IPS-20b (cell line): ENCODE data around the gene LNPK.
"Not testable (repeated sequence)": the region's sequence is repeated elsewhere in the genome, so short reads cannot be mapped to it uniquely, and the experiment has no call there.

Source experiments
- H3K27ac ChIP-seq: one replicate; pipeline ENCODE4 v1.5.1; 2013; ENCODE audit warnings: low read length
- H3K27me3 ChIP-seq: 2 replicates; pipeline ENCODE4 v1.6.1; 2013; ENCODE audit warnings: mild to moderate bottlenecking, low read length, inconsistent platforms; ENCODE audit not compliant: insufficient read depth
- H3K36me3 ChIP-seq: 2 replicates; pipeline ENCODE4 v1.6.1; 2013; ENCODE audit warnings: low read depth, mild to moderate bottlenecking, inconsistent platforms, low read length, moderate library complexity; ENCODE audit not compliant: insufficient read depth
- H3K4me1 ChIP-seq: 2 replicates; pipeline ENCODE4 v1.6.1; 2013; ENCODE audit warnings: mild to moderate bottlenecking, control low read depth, inconsistent platforms, low read length, moderate library complexity; ENCODE audit not compliant: insufficient read depth
- H3K4me3 ChIP-seq: 2 replicates; pipeline ENCODE4 v1.5.1; 2013; ENCODE audit warnings: mild to moderate bottlenecking, low read length, inconsistent platforms
- H3K9ac ChIP-seq: 2 replicates; pipeline ENCODE4 v1.6.1; 2013; ENCODE audit warnings: low read depth, mild to moderate bottlenecking, inconsistent platforms, low read length, moderate library complexity
- H3K9me3 ChIP-seq: 2 replicates; pipeline ENCODE4 v1.6.1; 2013; ENCODE audit warnings: mild to moderate bottlenecking, low read depth, low read length, inconsistent platforms; ENCODE audit not compliant: insufficient read depth

LNPK gene

GRCh38 chr2:176003958-176004357 is 1.9 kb upstream of the LNPK start:
- H3K9me3 ChIP-seq = no peaks in the 10 kb centered on the region
- no peak overlapping the region for H3K9ac ChIP-seq
- H3K27me3 ChIP-seq = peaks cover 25% of the 10 kb centered on the region
- H3K27ac ChIP-seq = no peak overlapping the region
- no peaks in the 10 kb centered on the region for H3K36me3 ChIP-seq
- no peak overlapping the region for H3K4me3 ChIP-seq
- no peaks in the 10 kb centered on the region for H3K4me1 ChIP-seq

GRCh38 chr2:176002688-176003210 is 682 bp upstream of the LNPK start:
- Histone ChIP-seq H3K4me1 (no peaks in the 10 kb centered on the region), H3K9me3 (no peaks in the 10 kb centered on the region), H3K9ac (peak overlapping the region; percentile 86; the same call in 1 of the 2 replicates), H3K4me3 (peak overlapping the region; percentile 86), H3K27me3 (peaks cover 25% of the 10 kb centered on the region), H3K27ac (no peak overlapping the region), H3K36me3 (no peaks in the 10 kb centered on the region)

- Histone ChIP-seq H3K9ac (peak overlapping the region; percentile 71), H3K4me3 (peak overlapping the region; percentile 86), H3K36me3 (no peaks in the 10 kb centered on the region), H3K9me3 (no peaks in the 10 kb centered on the region), H3K4me1 (no peaks in the 10 kb centered on the region), H3K27me3 (peaks cover 25% of the 10 kb centered on the region), H3K27ac (no peak overlapping the region)
Measured at GRCh38 chr2:176001281-176001915, 669 bp downstream of the LNPK start.

GRCh38 chr2:175999283-175999819 is 2.7 kb downstream of the LNPK start:
- no peaks in the 10 kb centered on the region for H3K9me3 ChIP-seq
- no peaks in the 10 kb centered on the region for H3K36me3 ChIP-seq
- no peak overlapping the region for H3K4me3 ChIP-seq

GRCh38 chr2:175990099-175990498 is 12.0 kb downstream of the LNPK start:
- Histone ChIP-seq H3K27ac (no peak overlapping the region), H3K27me3 (no peaks in the 10 kb centered on the region), H3K36me3 (no peaks in the 10 kb centered on the region), H3K4me3 (no peak overlapping the region), H3K9me3 (no peaks in the 10 kb centered on the region), H3K9ac (no peak overlapping the region), H3K4me1 (no peaks in the 10 kb centered on the region)

More at GRCh38 chr2:175999283-175999819, 2.7 kb downstream of the LNPK start:
- H3K9ac ChIP-seq = no peak overlapping the region
- H3K4me1 ChIP-seq = no peaks in the 10 kb centered on the region
- H3K27ac ChIP-seq = no peak overlapping the region
- H3K27me3 ChIP-seq = peaks cover 21% of the 10 kb centered on the region

GRCh38 chr2:175987126-175987525 is 14.9 kb downstream of the LNPK start:
- not testable (repeated sequence) for H3K27me3 ChIP-seq, H3K4me3 ChIP-seq, H3K36me3 ChIP-seq, H3K9me3 ChIP-seq, H3K4me1 ChIP-seq, H3K9ac ChIP-seq, H3K27ac ChIP-seq

- H3K4me1 ChIP-seq = peaks cover 8% of the 10 kb centered on the region; the same call in 1 of the 2 replicates
- H3K27me3 ChIP-seq = no peaks in the 10 kb centered on the region
- H3K36me3 ChIP-seq = no peaks in the 10 kb centered on the region
- no peak overlapping the region for H3K9ac ChIP-seq
- H3K27ac ChIP-seq = no peak overlapping the region
- no peak overlapping the region for H3K4me3 ChIP-seq
- no peaks in the 10 kb centered on the region for H3K9me3 ChIP-seq
Measured at GRCh38 chr2:175984846-175985245, 17.2 kb downstream of the LNPK start.

GRCh38 chr2:175981551-175981950 is 20.5 kb downstream of the LNPK start:
- Histone ChIP-seq H3K27me3 (no peaks in the 10 kb centered on the region), H3K4me3 (no peak overlapping the region), H3K9ac (no peak overlapping the region), H3K9me3 (no peaks in the 10 kb centered on the region), H3K36me3 (no peaks in the 10 kb centered on the region; the same call in 1 of the 2 replicates), H3K27ac (no peak overlapping the region), H3K4me1 (peaks cover 8% of the 10 kb centered on the region)

- peaks cover 5% of the 10 kb centered on the region; the same call in 1 of the 2 replicates for H3K36me3 ChIP-seq
- H3K9me3 ChIP-seq = peaks cover 8% of the 10 kb centered on the region; the same call in 1 of the 2 replicates
Measured at GRCh38 chr2:175976391-175977157, 25.5 kb downstream of the LNPK start.

GRCh38 chr2:175973373-175973772 is 28.7 kb downstream of the LNPK start:
- peaks cover 5% of the 10 kb centered on the region; the same call in 1 of the 2 replicates for H3K36me3 ChIP-seq
- H3K9me3 ChIP-seq = peaks cover 8% of the 10 kb centered on the region; the same call in 1 of the 2 replicates
- no peaks in the 10 kb centered on the region for H3K27me3 ChIP-seq
- H3K4me1 ChIP-seq = no peaks in the 10 kb centered on the region; the same call in 1 of the 2 replicates
- H3K4me3 ChIP-seq = no peak overlapping the region
- H3K9ac ChIP-seq = no peak overlapping the region
- H3K27ac ChIP-seq = no peak overlapping the region

More at GRCh38 chr2:175976391-175977157, 25.5 kb downstream of the LNPK start:
- Histone ChIP-seq H3K27me3 (no peaks in the 10 kb centered on the region), H3K4me1 (peaks cover 5% of the 10 kb centered on the region), H3K27ac (no peak overlapping the region), H3K4me3 (no peak overlapping the region), H3K9ac (no peak overlapping the region)

- Histone ChIP-seq H3K9ac (no peak overlapping the region), H3K27ac (no peak overlapping the region), H3K9me3 (no peaks in the 10 kb centered on the region), H3K36me3 (no peaks in the 10 kb centered on the region), H3K4me3 (no peak overlapping the region), H3K4me1 (no peaks in the 10 kb centered on the region), H3K27me3 (no peaks in the 10 kb centered on the region)
Measured at GRCh38 chr2:175966839-175967238, 35.2 kb downstream of the LNPK start.
